WTC11 (cell line): Measurements from ENCODE around the gene RNPS1. TPM values are rescaled to one million over a fixed set of nuclear protein-coding genes. Genes with fewer than 3 reads are reported as not detected.

ENCODE experiments used
- ATAC-seq: fragments of 200-7000 bp; cut with Tn5 transposase; 2 replicates; pipeline ENCODE4 v1.10.0; 2021; ENCODE audit warnings: mild to moderate bottlenecking, moderate library complexity
- CTCF ChIA-PET: fragments of 300-600 bp; sonication (Branson Sonifier 250); formaldehyde crosslinking; loops from one replicate; lab custom pipeline; 2021; ENCODE audit warnings: antibody characterized with exemption; lab: Charles Lee
- POLR2A ChIA-PET: fragments of 350-600 bp; sonication (Branson Sonifier 250); formaldehyde crosslinking; loops from one replicate; lab custom pipeline; 2021; ENCODE audit warnings: antibody characterized with exemption; lab: Charles Lee
- DNase-seq: peaks from one replicate; pipeline ENCODE4 v3.0.0; 2021; ENCODE audit warnings: low spot score
- H3K27ac Mint-ChIP-seq: 2 replicates; pipeline ENCODE4 v1.8.0; 2021; ENCODE audit warnings: mixed read lengths
- H3K27me3 Mint-ChIP-seq: 2 replicates; pipeline ENCODE4 v1.8.0; 2021; ENCODE audit warnings: low read depth, mild to moderate bottlenecking, moderate library complexity, mixed read lengths
- H3K36me3 Mint-ChIP-seq: 2 replicates; pipeline ENCODE4 v1.8.0; 2021; ENCODE audit warnings: mixed read lengths
- H3K4me1 Mint-ChIP-seq: 2 replicates; pipeline ENCODE4 v1.8.0; 2022; ENCODE audit warnings: mixed read lengths
- H3K4me3 Mint-ChIP-seq: 2 replicates; pipeline ENCODE4 v1.8.0; 2021; ENCODE audit warnings: mild to moderate bottlenecking, moderate library complexity, mixed read lengths
- H3K9me3 Mint-ChIP-seq: 2 replicates; pipeline ENCODE4 v1.8.0; 2021; ENCODE audit warnings: mixed read lengths
- CREB1 ChIP-seq: sonication (generic); formaldehyde crosslinking; IDR thresholded peaks from 2 replicates; pipeline ENCODE4 v1.8.0; 2023; ENCODE audit warnings: mild to moderate bottlenecking, missing genetic modification reagents
- CREM ChIP-seq: sonication (generic); formaldehyde crosslinking; IDR thresholded peaks from 2 replicates; pipeline ENCODE4 v1.8.1; 2022; ENCODE audit warnings: mild to moderate bottlenecking, missing genetic modification reagents, moderate library complexity
- ELF4 ChIP-seq: sonication (generic); formaldehyde crosslinking; IDR thresholded peaks from 2 replicates; pipeline ENCODE4 v1.8.1; 2022; ENCODE audit warnings: low read depth, mild to moderate bottlenecking, moderate library complexity, missing genetic modification reagents
- ESRRA ChIP-seq: sonication (generic); formaldehyde crosslinking; IDR thresholded peaks from 2 replicates; pipeline ENCODE4 v1.8.1; 2022; ENCODE audit warnings: mild to moderate bottlenecking, missing genetic modification reagents, borderline replicate concordance
- ETV6 ChIP-seq: sonication (generic); formaldehyde crosslinking; IDR thresholded peaks from 2 replicates; pipeline ENCODE4 v1.8.1; 2022; ENCODE audit warnings: mild to moderate bottlenecking, missing genetic modification reagents
- GTF2I ChIP-seq: fragments of 250-450 bp; sonication (Bioruptor Pico); conservative IDR thresholded peaks from 2 replicates; pipeline ENCODE4 v1.4.0; 2021; ENCODE audit warnings: mild to moderate bottlenecking
- MXD4 ChIP-seq: fragments of 250-450 bp; sonication (Bioruptor Pico); IDR thresholded peaks from 2 replicates; pipeline ENCODE4 v1.8.0; 2021; ENCODE audit warnings: mild to moderate bottlenecking, moderate library complexity, borderline replicate concordance
- OVOL2 ChIP-seq: fragments of 250-450 bp; sonication (Bioruptor Pico); IDR thresholded peaks from 2 replicates; pipeline ENCODE4 v1.9.0; 2021; ENCODE audit warnings: mild to moderate bottlenecking, borderline replicate concordance
- PRRX2 ChIP-seq: fragments of 250-450 bp; sonication (Bioruptor Pico); IDR thresholded peaks from 2 replicates; pipeline ENCODE4 v1.8.0; 2021; ENCODE audit warnings: mild to moderate bottlenecking
- SMAD3 ChIP-seq: sonication (generic); formaldehyde crosslinking; IDR thresholded peaks from 2 replicates; pipeline ENCODE4 v1.8.0; 2022; ENCODE audit warnings: missing genetic modification reagents, mild to moderate bottlenecking, borderline replicate concordance
- ZBTB21 ChIP-seq: sonication (generic); formaldehyde crosslinking; IDR thresholded peaks from 2 replicates; pipeline ENCODE4 v1.8.1; 2023; ENCODE audit warnings: mild to moderate bottlenecking, missing genetic modification reagents, borderline replicate concordance
- ZNF263 ChIP-seq: sonication (generic); formaldehyde crosslinking; IDR thresholded peaks from 2 replicates; pipeline ENCODE4 v1.8.1; 2022; ENCODE audit warnings: low read depth, mild to moderate bottlenecking, moderate library complexity, missing genetic modification reagents
- ZNF423 ChIP-seq: fragments of 250-450 bp; sonication (Bioruptor Pico); IDR thresholded peaks from 2 replicates; pipeline ENCODE4 v2.1.2; 2022; ENCODE audit warnings: mild to moderate bottlenecking, moderate library complexity
- ZNF671 ChIP-seq: fragments of 250-450 bp; sonication (Bioruptor Pico); IDR thresholded peaks from 2 replicates; pipeline ENCODE4 v1.8.0; 2021; ENCODE audit warnings: mild to moderate bottlenecking
- total RNA-seq: library from RNA; stranded (reverse); gene quantifications from 3 replicates; pipeline ENCODE4 v1.2.3, GENCODE V29; 2021
- TF ChIP-seq, protein P1 (sequence below): sonication (generic); formaldehyde crosslinking; IDR thresholded peaks from 2 replicates; pipeline ENCODE4 v1.8.0; 2022; ENCODE audit warnings: mild to moderate bottlenecking, missing genetic modification reagents
- TF ChIP-seq, protein P2 (sequence below): sonication (generic); formaldehyde crosslinking; IDR thresholded peaks from 2 replicates; pipeline ENCODE4 v1.8.1; 2022; ENCODE audit warnings: missing genetic modification reagents, borderline replicate concordance
- TF ChIP-seq, protein P3 (sequence below): sonication (generic); formaldehyde crosslinking; IDR thresholded peaks from 2 replicates; pipeline ENCODE4 v1.8.1; 2022; ENCODE audit warnings: mild to moderate bottlenecking, missing genetic modification reagents, moderate library complexity, borderline replicate concordance
- TF ChIP-seq, protein P4 (sequence below): fragments of 250-450 bp; sonication (Bioruptor Pico); IDR thresholded peaks from 2 replicates; pipeline ENCODE4 v1.9.0; 2021; ENCODE audit warnings: moderate library complexity, mild to moderate bottlenecking, inconsistent platforms, borderline replicate concordance
- TF ChIP-seq, protein P5 (sequence below): fragments of 250-450 bp; sonication (Bioruptor Pico); IDR thresholded peaks from 2 replicates; pipeline ENCODE4 v1.9.0; 2021; ENCODE audit warnings: mild to moderate bottlenecking
- TF ChIP-seq, protein P6 (sequence below): sonication (generic); formaldehyde crosslinking; IDR thresholded peaks from 2 replicates; pipeline ENCODE4 v1.8.0; 2022; ENCODE audit warnings: missing genetic modification reagents
- TF ChIP-seq, protein P7 (sequence below): fragments of 250-450 bp; sonication (Bioruptor Pico); conservative IDR thresholded peaks from 2 replicates; pipeline ENCODE4 v1.9.0; 2021; ENCODE audit warnings: mild to moderate bottlenecking

The RNPS1 gene
- total RNA-seq, 1 experiment from 2014 or later: 331 TPM

DNA sequence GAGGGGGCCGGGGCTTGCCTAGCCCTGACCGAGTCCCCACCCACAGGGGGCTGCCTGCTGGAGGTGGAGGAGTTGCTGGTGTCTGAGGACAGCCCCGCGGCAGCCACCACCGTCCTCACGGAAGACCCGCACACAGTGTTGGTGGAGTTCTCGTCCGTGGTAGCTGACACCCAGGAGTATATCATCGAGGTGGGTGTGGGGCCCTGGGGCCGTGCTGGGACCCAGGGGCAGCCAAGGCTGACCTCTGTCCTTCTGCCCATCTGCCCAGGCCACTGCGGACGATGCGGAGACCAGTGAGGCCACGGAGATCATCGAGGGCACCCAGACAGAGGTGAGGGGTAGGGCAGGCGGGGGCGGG lies 33.1 kb downstream of the RNPS1 start:
- peaks cover 3% of the 10 kb centered on the region; the same call in 1 of the 2 replicates for H3K36me3 Mint-ChIP-seq
- ATAC-seq: no peak
- POLR2A ChIA-PET: interaction anchor here (0.6 kb wide), 1 partner anchor 1560 kb away, joined by 3 read pairs; no protein-coding TSS in a partner anchor
- TF ChIP-seq SMAD3 (CRISPR knock-in tag) (no peak), ETV6 (no peak), ZNF263 (CRISPR knock-in tag) (no peak), PRRX2 (CRISPR knock-in tag) (no peak), CREB1 (CRISPR knock-in tag) (no peak)
- TF ChIP-seq, protein P1, sequence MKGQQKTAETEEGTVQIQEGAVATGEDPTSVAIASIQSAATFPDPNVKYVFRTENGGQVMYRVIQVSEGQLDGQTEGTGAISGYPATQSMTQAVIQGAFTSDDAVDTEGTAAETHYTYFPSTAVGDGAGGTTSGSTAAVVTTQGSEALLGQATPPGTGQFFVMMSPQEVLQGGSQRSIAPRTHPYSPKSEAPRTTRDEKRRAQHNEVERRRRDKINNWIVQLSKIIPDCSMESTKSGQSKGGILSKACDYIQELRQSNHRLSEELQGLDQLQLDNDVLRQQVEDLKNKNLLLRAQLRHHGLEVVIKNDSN (CRISPR knock-in tag): no peak
- TF ChIP-seq, protein P2, sequence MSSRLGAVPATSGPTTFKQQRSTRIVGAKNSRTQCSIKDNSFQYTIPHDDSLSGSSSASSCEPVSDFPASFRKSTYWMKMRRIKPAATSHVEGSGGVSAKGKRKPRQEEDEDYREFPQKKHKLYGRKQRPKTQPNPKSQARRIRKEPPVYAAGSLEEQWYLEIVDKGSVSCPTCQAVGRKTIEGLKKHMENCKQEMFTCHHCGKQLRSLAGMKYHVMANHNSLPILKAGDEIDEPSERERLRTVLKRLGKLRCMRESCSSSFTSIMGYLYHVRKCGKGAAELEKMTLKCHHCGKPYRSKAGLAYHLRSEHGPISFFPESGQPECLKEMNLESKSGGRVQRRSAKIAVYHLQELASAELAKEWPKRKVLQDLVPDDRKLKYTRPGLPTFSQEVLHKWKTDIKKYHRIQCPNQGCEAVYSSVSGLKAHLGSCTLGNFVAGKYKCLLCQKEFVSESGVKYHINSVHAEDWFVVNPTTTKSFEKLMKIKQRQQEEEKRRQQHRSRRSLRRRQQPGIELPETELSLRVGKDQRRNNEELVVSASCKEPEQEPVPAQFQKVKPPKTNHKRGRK: no peak
- TF ChIP-seq, protein P3, sequence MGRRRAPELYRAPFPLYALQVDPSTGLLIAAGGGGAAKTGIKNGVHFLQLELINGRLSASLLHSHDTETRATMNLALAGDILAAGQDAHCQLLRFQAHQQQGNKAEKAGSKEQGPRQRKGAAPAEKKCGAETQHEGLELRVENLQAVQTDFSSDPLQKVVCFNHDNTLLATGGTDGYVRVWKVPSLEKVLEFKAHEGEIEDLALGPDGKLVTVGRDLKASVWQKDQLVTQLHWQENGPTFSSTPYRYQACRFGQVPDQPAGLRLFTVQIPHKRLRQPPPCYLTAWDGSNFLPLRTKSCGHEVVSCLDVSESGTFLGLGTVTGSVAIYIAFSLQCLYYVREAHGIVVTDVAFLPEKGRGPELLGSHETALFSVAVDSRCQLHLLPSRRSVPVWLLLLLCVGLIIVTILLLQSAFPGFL: no peak
- TF ChIP-seq, protein P4, sequence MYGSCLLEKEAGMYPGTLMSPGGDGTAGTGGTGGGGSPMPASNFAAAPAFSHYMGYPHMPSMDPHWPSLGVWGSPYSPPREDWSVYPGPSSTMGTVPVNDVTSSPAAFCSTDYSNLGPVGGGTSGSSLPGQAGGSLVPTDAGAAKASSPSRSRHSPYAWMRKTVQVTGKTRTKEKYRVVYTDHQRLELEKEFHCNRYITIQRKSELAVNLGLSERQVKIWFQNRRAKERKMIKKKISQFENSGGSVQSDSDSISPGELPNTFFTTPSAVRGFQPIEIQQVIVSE (CRISPR knock-in tag): no peak
- TF ChIP-seq, protein P5, sequence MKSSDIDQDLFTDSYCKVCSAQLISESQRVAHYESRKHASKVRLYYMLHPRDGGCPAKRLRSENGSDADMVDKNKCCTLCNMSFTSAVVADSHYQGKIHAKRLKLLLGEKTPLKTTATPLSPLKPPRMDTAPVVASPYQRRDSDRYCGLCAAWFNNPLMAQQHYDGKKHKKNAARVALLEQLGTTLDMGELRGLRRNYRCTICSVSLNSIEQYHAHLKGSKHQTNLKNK (CRISPR knock-in tag): no peak
- TF ChIP-seq, all 79 proteins: peak for 0
- no peak overlapping the region for H3K4me3 Mint-ChIP-seq
- no peak overlapping the region for H3K27ac Mint-ChIP-seq
- peaks cover 16% of the 10 kb centered on the region for H3K27me3 Mint-ChIP-seq
- DNase-seq: no peak
- CTCF ChIA-PET: no interaction called here
- no peaks in the 10 kb centered on the region for H3K9me3 Mint-ChIP-seq
- H3K4me1 Mint-ChIP-seq: no peaks in the 10 kb centered on the region

DNA sequence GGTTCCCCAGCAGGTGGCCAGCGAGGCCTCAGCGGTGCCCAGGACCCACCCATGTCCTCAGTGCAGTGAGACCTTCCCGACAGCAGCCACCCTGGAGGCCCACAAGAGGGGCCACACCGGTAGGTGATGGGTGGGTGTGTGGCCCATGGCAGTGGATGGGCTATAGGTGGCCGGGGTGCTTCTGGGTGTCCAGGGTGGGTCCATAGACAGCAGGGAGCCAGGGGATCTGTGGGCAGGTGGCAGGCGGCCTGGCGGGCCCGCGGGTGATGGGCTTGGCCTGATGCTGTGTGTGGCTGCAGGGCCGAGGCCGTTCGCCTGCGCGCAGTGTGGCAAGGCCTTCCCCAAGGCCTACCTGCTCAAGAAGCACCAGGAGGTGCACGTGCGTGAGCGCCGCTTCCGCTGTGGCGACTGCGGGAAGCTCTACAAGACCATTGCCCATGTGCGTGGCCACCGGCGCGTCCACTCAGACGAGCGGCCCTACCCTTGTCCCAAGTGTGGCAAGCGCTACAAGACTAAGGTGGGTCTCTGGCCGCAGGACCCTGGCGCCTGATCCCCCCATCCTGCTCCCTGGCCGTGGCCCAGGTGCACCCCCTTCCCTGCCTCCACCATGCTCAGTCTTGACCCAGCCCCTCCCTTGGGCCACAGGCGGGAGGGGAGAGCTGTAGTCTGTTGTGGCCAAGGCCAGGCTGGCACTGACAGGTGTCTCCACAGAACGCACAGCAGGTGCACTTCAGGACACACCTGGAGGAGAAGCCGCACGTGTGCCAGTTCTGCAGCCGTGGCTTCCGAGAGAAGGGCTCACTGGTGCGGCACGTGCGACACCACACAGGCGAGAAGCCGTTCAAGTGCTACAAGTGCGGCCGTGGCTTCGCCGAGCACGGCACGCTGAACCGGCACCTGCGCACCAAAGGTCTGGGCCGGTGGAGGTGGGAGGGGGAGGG lies 33.8 kb downstream of the RNPS1 start:
- H3K27ac Mint-ChIP-seq: no peak overlapping the region
- no peak for DNase-seq
- ATAC-seq: no peak
- H3K36me3 Mint-ChIP-seq: peaks cover 3% of the 10 kb centered on the region; the same call in 1 of the 2 replicates
- H3K27me3 Mint-ChIP-seq: peaks cover 16% of the 10 kb centered on the region
- no peak overlapping the region for H3K4me3 Mint-ChIP-seq
- no peaks in the 10 kb centered on the region for H3K4me1 Mint-ChIP-seq
- no peaks in the 10 kb centered on the region for H3K9me3 Mint-ChIP-seq
- ChIA-PET CTCF (no interaction called here), POLR2A (interaction anchor here (0.6 kb wide), 1 partner anchor 1559 kb away, joined by 3 read pairs; no protein-coding TSS in a partner anchor)
- TF ChIP-seq, protein P4 (CRISPR knock-in tag): no peak
- TF ChIP-seq, protein P1 (CRISPR knock-in tag): no peak
- TF ChIP-seq OVOL2 (no peak), ESRRA (CRISPR knock-in tag) (no peak), ZNF671 (CRISPR knock-in tag) (no peak), ELF4 (CRISPR knock-in tag) (no peak), GTF2I (CRISPR knock-in tag) (no peak), ZBTB21 (no peak), ZNF423 (CRISPR knock-in tag) (no peak), CREM (CRISPR knock-in tag) (no peak), MXD4 (CRISPR knock-in tag) (no peak), SMAD3 (CRISPR knock-in tag) (no peak)
- TF ChIP-seq, protein P6, sequence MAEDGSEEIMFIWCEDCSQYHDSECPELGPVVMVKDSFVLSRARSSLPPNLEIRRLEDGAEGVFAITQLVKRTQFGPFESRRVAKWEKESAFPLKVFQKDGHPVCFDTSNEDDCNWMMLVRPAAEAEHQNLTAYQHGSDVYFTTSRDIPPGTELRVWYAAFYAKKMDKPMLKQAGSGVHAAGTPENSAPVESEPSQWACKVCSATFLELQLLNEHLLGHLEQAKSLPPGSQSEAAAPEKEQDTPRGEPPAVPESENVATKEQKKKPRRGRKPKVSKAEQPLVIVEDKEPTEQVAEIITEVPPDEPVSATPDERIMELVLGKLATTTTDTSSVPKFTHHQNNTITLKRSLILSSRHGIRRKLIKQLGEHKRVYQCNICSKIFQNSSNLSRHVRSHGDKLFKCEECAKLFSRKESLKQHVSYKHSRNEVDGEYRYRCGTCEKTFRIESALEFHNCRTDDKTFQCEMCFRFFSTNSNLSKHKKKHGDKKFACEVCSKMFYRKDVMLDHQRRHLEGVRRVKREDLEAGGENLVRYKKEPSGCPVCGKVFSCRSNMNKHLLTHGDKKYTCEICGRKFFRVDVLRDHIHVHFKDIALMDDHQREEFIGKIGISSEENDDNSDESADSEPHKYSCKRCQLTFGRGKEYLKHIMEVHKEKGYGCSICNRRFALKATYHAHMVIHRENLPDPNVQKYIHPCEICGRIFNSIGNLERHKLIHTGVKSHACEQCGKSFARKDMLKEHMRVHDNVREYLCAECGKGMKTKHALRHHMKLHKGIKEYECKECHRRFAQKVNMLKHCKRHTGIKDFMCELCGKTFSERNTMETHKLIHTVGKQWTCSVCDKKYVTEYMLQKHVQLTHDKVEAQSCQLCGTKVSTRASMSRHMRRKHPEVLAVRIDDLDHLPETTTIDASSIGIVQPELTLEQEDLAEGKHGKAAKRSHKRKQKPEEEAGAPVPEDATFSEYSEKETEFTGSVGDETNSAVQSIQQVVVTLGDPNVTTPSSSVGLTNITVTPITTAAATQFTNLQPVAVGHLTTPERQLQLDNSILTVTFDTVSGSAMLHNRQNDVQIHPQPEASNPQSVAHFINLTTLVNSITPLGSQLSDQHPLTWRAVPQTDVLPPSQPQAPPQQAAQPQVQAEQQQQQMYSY (CRISPR knock-in tag): no peak
- TF ChIP-seq, protein P7, sequence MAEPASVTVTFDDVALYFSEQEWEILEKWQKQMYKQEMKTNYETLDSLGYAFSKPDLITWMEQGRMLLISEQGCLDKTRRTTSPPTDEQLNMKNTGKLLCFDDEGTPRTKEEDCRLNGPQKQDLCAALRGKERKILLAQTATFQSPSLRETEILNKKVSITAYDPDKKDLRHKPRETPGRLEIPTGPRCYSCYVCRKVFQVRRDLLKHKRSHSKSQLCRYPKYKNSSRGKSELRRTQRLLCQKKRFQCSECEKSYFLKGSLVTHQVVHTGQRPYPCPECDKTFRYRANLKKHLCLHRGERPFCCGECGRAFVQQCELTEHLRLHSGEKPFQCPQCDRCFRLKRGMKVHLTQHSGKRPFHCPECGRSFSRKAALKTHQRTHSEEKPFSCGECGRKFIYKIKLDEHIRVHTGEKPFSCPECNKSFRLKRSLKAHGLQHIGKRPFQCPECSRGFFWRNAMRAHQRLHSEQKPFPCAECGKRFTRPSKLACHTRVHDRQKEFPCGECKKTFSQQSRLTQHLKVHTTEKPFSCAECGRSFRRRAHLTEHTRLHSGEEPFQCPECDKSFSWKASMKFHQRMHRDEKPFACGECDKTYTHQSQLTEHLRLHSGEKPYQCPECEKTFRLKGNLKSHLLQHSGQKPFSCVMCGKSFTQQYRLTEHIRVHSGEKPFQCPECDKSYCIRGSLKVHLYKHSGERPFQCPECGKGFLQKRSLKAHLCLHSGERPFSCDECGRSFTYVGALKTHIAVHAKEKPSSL (CRISPR knock-in tag): no peak
